G401 (cell line): ENCODE results near the gene AGBL4. TPM values are rescaled to one million over a fixed set of nuclear protein-coding genes. Genes with fewer than 3 reads are reported as not detected.

ENCODE experiments used
- DNase-seq: peaks from one replicate; pipeline ENCODE4 v3.0.0-alpha.2; 2015; ENCODE audit warnings: low spot score
- in situ Hi-C: cut with HindIII; loops from 2 replicates; pipeline ENCODE4 v1.10.0; 2016; ENCODE audit warnings: low sequenced_read_pairs, mixed read lengths
- total RNA-seq: library from RNA; depleted of rRNA; stranded (reverse); fragments of >200 nt; shearing (Covaris generic); gene quantifications from 2 replicates; pipeline ENCODE4 v1.2.3, GENCODE V29; 2014

AGBL4 gene
- total RNA-seq, 1 experiment from 2014 or later, result not detected

GRCh38 chr1:49226758-49227157 is 797.0 kb downstream of the AGBL4 start:
- DNase-seq, result no peak
- in situ Hi-C loops, result no loop called here

DNA sequence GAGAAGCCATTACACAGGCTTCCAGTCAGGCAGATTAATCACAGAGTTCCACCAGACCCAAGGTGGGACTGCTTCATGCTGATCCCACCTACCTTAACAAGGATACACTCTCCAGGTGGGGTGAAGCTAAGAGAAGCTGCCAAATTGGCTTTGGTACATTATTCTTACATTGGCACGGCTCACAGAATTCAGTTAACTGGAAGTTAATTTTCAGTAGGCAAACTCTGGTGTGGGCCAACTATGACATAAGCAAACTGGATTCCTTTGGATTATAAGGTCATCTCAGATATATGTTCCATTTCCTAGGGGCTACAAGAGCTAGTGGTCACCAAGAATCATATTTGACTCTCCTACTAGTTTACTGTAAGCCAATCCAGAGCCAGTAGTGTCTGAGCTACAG is 798.3 kb downstream of the AGBL4 start:
- in situ Hi-C loops, result no loop called here
- no peak for DNase-seq

GRCh38 chr1:49213301-49213700 is 810.5 kb downstream of the AGBL4 start:
- in situ Hi-C loops, result no loop called here
- no peak for DNase-seq

- no peak for DNase-seq
- in situ Hi-C loops, result no loop called here
Observed at GRCh38 chr1:49208712-49209111, 815.0 kb downstream of the AGBL4 start.

- in situ Hi-C loops, result no loop called here
Observed at GRCh38 chr1:49204720-49205119, 819.0 kb downstream of the AGBL4 start.

GRCh38 chr1:49200738-49201137 is 823.0 kb downstream of the AGBL4 start:
- in situ Hi-C loops, result no loop called here
- DNase-seq, result no peak

More at GRCh38 chr1:49204720-49205119, 819.0 kb downstream of the AGBL4 start:
- no peak for DNase-seq

GRCh38 chr1:49199564-49199963 is 824.2 kb downstream of the AGBL4 start:
- in situ Hi-C loops, result no loop called here
- DNase-seq, result no peak

DNA sequence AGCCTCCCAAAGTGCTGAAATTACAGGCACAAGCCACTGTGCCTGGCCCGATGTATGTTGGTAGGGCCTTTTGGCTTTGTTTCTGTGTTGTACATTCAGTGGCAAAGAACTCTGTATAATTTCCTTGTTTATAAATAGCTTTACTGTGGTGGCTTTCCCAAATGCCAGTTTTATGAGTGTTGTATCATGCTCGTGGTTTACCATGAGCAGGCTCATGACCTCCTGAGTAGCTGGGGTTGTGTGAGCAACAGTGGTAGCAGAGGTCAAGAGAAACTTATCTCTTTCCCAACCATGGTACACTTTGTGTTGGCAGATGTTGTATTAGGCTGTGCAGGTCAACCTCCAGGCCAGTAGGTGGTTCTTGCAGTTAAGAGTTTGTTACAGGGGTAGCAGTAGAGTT is 826.7 kb downstream of the AGBL4 start:
- in situ Hi-C loops, result no loop called here

DNA sequence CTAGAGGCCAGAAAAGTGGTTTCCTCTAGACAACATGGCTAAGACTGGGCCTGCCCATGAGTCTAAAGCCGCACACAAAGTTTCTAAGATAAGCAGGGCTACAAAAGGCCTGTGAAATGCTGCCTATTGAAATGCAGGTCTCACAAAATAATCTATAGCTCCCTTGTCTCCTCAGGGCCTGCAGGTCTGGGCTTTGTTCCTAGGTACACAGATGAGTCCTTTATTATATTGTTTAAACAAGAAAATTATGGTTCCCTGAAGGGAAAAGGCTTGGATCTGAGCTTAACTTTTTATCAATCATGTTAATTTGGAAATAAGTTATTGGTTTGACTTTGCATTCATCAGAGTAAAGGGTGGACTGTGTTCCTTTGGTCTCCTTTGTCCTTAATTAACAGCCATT is 833.6 kb downstream of the AGBL4 start:
- in situ Hi-C loops, result no loop called here

More for the DNA sequence above, 826.7 kb downstream of the AGBL4 start:
- no peak for DNase-seq

DNA sequence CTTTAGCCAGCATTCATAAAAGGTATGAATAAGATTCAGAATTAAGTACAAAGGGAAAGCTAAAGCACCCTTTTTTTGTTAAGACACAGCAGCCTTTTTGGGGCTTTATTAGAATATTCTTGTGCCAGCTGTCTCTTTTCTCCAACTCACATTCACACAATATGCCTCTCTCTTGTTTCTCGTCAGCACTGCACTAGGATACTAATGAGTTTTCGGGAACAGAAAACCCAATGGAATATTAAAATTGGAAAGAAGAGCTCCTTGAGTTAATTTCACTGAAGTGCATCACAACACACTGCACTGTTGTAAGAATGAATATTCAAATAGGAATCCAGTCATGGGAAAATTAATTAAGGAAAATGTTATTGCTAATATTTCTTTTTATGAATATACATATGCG is 836.7 kb downstream of the AGBL4 start:
- in situ Hi-C loops, result no loop called here
- peak; percentile 21 for DNase-seq

More for the DNA sequence above, 833.6 kb downstream of the AGBL4 start:
- DNase-seq, result no peak

- no peak for DNase-seq
- in situ Hi-C loops, result no loop called here
Observed at GRCh38 chr1:49185450-49185980, 838.2 kb downstream of the AGBL4 start.

GRCh38 chr1:49183489-49183888 is 840.3 kb downstream of the AGBL4 start:
- DNase-seq, result no peak
- in situ Hi-C loops, result no loop called here

GRCh38 chr1:49181033-49181432 is 842.7 kb downstream of the AGBL4 start:
- DNase-seq, result no peak
- in situ Hi-C loops, result no loop called here

GRCh38 chr1:49171941-49172593 is 851.7 kb downstream of the AGBL4 start:
- in situ Hi-C loops, result no loop called here
- no peak for DNase-seq

- no peak for DNase-seq
- in situ Hi-C loops, result no loop called here
Observed at GRCh38 chr1:49166031-49166430, 857.7 kb downstream of the AGBL4 start.

DNA sequence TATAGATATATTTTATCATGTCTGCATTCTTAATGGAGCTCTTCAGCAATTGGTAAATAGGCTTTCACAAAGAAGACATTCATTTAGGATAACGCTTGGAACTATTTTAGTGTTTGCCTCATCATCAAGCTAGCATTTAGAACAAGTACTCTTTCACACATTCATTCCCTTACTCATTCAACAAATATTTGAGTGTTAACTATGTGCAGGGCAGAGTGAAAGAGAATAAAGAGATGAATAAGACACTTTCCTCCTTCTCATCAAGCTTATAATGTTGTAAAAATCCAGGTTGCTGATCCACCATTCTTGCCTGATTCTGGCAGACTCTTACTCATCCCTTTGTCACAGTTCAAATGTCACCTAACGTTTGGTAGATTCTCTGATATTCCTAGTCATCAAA is 860.7 kb downstream of the AGBL4 start:
- no peak for DNase-seq

DNA sequence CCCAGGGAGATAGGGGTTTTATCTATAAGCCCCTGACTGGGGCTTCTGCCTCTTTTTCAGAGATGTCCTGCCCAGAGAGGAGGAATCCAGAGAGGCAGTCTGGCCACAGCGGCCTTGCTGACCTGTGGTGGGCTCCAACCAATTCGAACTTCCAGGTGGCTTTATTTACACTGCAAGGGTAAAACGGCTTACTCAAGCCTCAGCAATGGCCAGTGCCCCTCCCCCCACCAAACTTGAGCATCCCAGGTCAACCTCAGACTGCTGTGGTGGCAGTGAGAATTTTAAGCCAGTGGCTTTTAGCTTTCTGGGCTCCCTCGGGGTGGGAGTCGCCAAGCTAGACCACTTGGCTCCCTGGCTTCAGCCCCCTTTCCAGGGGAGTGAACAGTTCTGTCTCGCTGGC is 863.1 kb downstream of the AGBL4 start:
- DNase-seq, result no peak
- in situ Hi-C loops, result no loop called here

More for the DNA sequence above, 860.7 kb downstream of the AGBL4 start:
- in situ Hi-C loops, result no loop called here

DNA sequence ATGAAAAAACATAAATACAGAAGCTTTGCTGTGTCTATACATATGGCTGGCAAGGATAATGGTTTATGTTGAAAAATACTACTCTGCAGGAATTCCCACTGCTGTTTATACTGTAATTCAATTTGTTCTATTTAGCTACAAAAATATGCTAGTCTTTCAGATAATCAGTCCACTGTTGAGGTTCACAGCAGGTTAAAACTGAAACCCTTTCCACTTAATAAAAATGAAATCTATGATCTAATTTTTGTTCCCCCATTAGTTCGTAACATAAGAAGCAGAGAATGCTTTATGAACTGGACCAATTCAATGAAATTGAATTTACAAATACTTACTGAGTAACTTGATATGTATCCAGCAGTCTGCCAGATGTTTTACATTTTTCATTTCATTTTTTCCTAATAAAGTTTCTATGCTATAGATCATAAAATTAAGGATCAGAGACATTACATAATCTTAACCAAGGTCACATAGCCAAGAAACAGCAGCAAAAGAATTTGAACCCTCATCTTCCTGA is 887.0 kb downstream of the AGBL4 start:
- DNase-seq, result no peak
- in situ Hi-C loops, result no loop called here

DNA sequence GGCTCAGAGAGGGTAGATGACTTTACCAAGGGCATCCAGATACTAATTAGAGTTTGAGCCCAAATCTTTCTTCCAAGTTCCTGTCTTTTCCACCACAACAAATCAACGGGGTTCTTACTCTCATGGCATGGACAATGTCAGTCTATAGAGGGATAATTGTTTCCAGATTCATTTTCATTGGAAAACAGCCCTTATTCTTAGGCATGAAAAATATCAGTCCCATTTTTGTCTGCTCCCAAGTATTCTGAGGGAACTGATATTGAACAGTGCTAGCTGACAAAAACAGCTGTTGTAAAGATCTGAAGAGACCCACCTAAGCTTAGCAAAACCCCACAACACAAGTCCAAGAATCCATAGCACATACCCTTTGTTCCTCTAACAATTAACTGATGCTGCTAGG is 898.0 kb downstream of the AGBL4 start:
- in situ Hi-C loops, result no loop called here
- no peak for DNase-seq

GRCh38 chr1:49111931-49112330 is 911.8 kb downstream of the AGBL4 start:
- in situ Hi-C loops, result no loop called here

DNA sequence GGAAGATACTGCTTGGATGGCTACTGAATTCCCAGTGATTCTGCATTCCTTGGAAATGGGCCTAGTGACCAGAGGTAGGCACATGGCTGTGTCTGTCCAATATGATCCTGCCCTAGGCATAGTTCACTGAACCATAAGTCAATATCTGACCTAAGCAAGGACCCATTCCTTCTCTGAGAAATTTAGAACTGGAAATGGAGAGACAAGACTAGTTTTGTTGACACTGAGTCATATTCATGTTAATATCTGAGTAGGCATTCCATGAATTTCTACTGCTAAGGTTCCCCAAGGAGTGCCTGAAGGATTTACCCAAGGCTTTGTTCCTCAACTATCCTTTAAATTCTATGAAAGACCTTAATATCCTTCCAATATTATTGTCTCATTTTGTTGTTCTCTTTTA is 917.3 kb downstream of the AGBL4 start:
- DNase-seq, result no peak
- in situ Hi-C loops, result no loop called here

More at GRCh38 chr1:49111931-49112330, 911.8 kb downstream of the AGBL4 start:
- DNase-seq, result no peak
